GM23338 (cell line): ENCODE measurements around the gene DOCK1.

ENCODE experiments used
- EZH2 ChIP-seq: fragments of 200-600 bp; sonication (generic); IDR thresholded peaks from one replicate; pipeline ENCODE4 v1.8.0; 2017; ENCODE audit warnings: antibody characterized with exemption, mild to moderate bottlenecking, low read depth; ENCODE audit not compliant: unreplicated experiment
- EZH2phosphoT487 ChIP-seq: fragments of 200-600 bp; sonication (generic); IDR thresholded peaks from one replicate; pipeline ENCODE4 v1.8.1; 2018; ENCODE audit warnings: antibody characterized with exemption; ENCODE audit not compliant: unreplicated experiment
- JUNB ChIP-seq: IDR thresholded peaks from one replicate; pipeline ENCODE4 v1.6.1; 2016; ENCODE audit warnings: antibody characterized with exemption; ENCODE audit not compliant: unreplicated experiment
- POLR2AphosphoS5 ChIP-seq: IDR thresholded peaks from 2 replicates; pipeline ENCODE4 v1.6.1; 2016; ENCODE audit warnings: antibody characterized with exemption, low read depth
- ZNF114 ChIP-seq: fragments of 250-450 bp; sonication (Bioruptor Pico); IDR thresholded peaks from 2 replicates; pipeline ENCODE4 v1.5.0; 2020; ENCODE audit warnings: mild to moderate bottlenecking, moderate library complexity
- TF ChIP-seq, protein P1 (sequence below), 2 experiments: fragments of 200-600 bp in 1 of 2; sonication (generic) in 1 of 2; conservative IDR thresholded peaks; 2 replicates each; pipeline versions ENCODE4 v1.5.1 to v1.6.1; 2016 to 2017; ENCODE audit warnings: antibody characterized with exemption in 2 of 2, low read depth in 2 of 2, mild to moderate bottlenecking in 2 of 2, moderate library complexity in 1 of 2
- TF ChIP-seq, protein P2 (sequence below): IDR thresholded peaks from one replicate; pipeline ENCODE4 v1.6.1; 2018; ENCODE audit warnings: antibody characterized with exemption; ENCODE audit not compliant: unreplicated experiment

DNA sequence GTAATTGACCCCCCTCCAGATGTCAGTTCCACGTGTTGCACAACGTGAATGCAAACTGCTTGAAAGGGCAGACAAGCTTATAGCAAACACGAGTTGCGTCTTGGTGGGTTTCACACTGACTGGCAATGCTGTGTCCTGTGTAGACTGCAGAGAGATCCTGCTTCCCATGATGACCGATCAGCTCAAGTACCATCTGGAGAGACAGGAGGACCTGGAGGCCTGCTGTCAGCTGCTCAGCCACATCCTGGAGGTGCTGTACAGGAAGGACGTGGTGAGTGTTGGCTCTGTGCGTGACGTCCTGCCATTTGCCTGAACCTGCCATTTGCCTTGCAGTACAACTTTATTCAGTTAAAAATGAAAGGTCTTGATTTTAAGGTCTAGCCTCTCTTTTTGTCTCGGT is 220.1 kb downstream of the DOCK1 start:
- TF ChIP-seq POLR2AphosphoS5 (no peak), ZNF114 (no peak), EZH2 (no peak), JUNB (no peak), EZH2phosphoT487 (no peak)
- TF ChIP-seq, protein P1, sequence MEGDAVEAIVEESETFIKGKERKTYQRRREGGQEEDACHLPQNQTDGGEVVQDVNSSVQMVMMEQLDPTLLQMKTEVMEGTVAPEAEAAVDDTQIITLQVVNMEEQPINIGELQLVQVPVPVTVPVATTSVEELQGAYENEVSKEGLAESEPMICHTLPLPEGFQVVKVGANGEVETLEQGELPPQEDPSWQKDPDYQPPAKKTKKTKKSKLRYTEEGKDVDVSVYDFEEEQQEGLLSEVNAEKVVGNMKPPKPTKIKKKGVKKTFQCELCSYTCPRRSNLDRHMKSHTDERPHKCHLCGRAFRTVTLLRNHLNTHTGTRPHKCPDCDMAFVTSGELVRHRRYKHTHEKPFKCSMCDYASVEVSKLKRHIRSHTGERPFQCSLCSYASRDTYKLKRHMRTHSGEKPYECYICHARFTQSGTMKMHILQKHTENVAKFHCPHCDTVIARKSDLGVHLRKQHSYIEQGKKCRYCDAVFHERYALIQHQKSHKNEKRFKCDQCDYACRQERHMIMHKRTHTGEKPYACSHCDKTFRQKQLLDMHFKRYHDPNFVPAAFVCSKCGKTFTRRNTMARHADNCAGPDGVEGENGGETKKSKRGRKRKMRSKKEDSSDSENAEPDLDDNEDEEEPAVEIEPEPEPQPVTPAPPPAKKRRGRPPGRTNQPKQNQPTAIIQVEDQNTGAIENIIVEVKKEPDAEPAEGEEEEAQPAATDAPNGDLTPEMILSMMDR (conservative IDR thresholded peaks at IDR 0.05; ENCODE audit: low read depth in 2 of 2), result no peak
- TF ChIP-seq, protein P2, sequence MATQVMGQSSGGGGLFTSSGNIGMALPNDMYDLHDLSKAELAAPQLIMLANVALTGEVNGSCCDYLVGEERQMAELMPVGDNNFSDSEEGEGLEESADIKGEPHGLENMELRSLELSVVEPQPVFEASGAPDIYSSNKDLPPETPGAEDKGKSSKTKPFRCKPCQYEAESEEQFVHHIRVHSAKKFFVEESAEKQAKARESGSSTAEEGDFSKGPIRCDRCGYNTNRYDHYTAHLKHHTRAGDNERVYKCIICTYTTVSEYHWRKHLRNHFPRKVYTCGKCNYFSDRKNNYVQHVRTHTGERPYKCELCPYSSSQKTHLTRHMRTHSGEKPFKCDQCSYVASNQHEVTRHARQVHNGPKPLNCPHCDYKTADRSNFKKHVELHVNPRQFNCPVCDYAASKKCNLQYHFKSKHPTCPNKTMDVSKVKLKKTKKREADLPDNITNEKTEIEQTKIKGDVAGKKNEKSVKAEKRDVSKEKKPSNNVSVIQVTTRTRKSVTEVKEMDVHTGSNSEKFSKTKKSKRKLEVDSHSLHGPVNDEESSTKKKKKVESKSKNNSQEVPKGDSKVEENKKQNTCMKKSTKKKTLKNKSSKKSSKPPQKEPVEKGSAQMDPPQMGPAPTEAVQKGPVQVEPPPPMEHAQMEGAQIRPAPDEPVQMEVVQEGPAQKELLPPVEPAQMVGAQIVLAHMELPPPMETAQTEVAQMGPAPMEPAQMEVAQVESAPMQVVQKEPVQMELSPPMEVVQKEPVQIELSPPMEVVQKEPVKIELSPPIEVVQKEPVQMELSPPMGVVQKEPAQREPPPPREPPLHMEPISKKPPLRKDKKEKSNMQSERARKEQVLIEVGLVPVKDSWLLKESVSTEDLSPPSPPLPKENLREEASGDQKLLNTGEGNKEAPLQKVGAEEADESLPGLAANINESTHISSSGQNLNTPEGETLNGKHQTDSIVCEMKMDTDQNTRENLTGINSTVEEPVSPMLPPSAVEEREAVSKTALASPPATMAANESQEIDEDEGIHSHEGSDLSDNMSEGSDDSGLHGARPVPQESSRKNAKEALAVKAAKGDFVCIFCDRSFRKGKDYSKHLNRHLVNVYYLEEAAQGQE, result no peak
